HEK293 (cell line): Measurements from ENCODE around the gene FAM81A.
"Not testable (repeated sequence)": the region's sequence is repeated elsewhere in the genome, so short reads cannot be mapped to it uniquely, and the experiment has no call there.

Experiments used
- CTCF ChIA-PET: fragments of 350-600 bp; formaldehyde crosslinking; extraction: SDS; loops from one replicate; lab custom pipeline; 2021; ENCODE audit warnings: antibody characterized with exemption; lab: Yijun Ruan, JAX
- POLR2A ChIA-PET: fragments of 300-600 bp; formaldehyde crosslinking; extraction: SDS; loops from one replicate; lab custom pipeline; 2020; ENCODE audit warnings: antibody characterized with exemption, inconsistent platforms; lab: Yijun Ruan, JAX
- H3K27ac ChIP-seq: fragments of 200-500 bp; sonication (Bioruptor generic); 2 replicates; pipeline ENCODE4 v1.5.1; 2014; ENCODE audit warnings: low read depth, low read length, control low read depth, inconsistent platforms; ENCODE audit errors: extremely low read depth
- H3K36me3 ChIP-seq, 2 experiments: fragments of 200-500 bp in 1 of 2; sonication (Bioruptor generic) in 1 of 2; 1 replicate in 1 of 2; 2 replicates in 1 of 2; pipeline ENCODE4 v1.5.1; 2014 to 2017; ENCODE audit warnings: inconsistent platforms in 2 of 2, low read length in 2 of 2; ENCODE audit not compliant: control insufficient read depth in 2 of 2, insufficient read depth in 1 of 2
- H3K4me1 ChIP-seq: fragments of 200-500 bp; sonication (Bioruptor generic); 2 replicates; pipeline ENCODE4 v1.5.1; 2014; ENCODE audit warnings: mild to moderate bottlenecking, low read length, inconsistent platforms; ENCODE audit not compliant: control insufficient read depth, insufficient read depth
- H3K4me3 ChIP-seq: 2 replicates; pipeline ENCODE4 v1.5.1; 2011; ENCODE audit warnings: low read depth, mild to moderate bottlenecking, control low read depth, low read length, moderate library complexity
- H3K9me3 ChIP-seq: fragments of 200-500 bp; sonication (Bioruptor generic); 2 replicates; pipeline ENCODE4 v1.5.1; 2014; ENCODE audit warnings: low read depth, low read length, inconsistent platforms; ENCODE audit not compliant: control insufficient read depth, insufficient read depth
- IKZF3 ChIP-seq: fragments of 450-650 bp; IDR thresholded peaks from 2 replicates; pipeline ENCODE4 v1.5.0; 2018; ENCODE audit warnings: missing biosample characterization, mild to moderate bottlenecking, missing genetic modification characterization, moderate library complexity
- MYNN ChIP-seq: fragments of 450-650 bp; formaldehyde crosslinking; IDR thresholded peaks from 2 replicates; pipeline ENCODE4 v1.5.1; 2016; ENCODE audit warnings: missing biosample characterization, missing genetic modification characterization, borderline replicate concordance
- ZBTB48 ChIP-seq: fragments of 450-650 bp; formaldehyde crosslinking; IDR thresholded peaks from 2 replicates; pipeline ENCODE4 v1.5.1; 2016; ENCODE audit warnings: missing biosample characterization, missing genetic modification characterization
- ZBTB7A ChIP-seq: fragments of 450-650 bp; formaldehyde crosslinking; IDR thresholded peaks from 2 replicates; pipeline ENCODE4 v1.5.1; 2016; ENCODE audit warnings: low read depth, missing biosample characterization, missing genetic modification characterization
- ZFP3 ChIP-seq: fragments of 450-650 bp; formaldehyde crosslinking; IDR thresholded peaks from 2 replicates; pipeline ENCODE4 v1.5.1; 2016; ENCODE audit warnings: low read depth, missing biosample characterization, missing genetic modification characterization
- ZFP41 ChIP-seq: fragments of 450-650 bp; formaldehyde crosslinking; IDR thresholded peaks from 2 replicates; pipeline ENCODE4 v1.5.1; 2016; ENCODE audit warnings: missing biosample characterization, missing genetic modification characterization, borderline replicate concordance
- ZNF112 ChIP-seq: fragments of 450-650 bp; formaldehyde crosslinking; IDR thresholded peaks from 2 replicates; pipeline ENCODE4 v1.5.0; 2017; ENCODE audit warnings: missing biosample characterization, missing genetic modification characterization
- ZNF19 ChIP-seq: fragments of 450-650 bp; formaldehyde crosslinking; IDR thresholded peaks from 2 replicates; pipeline ENCODE4; 2016; ENCODE audit warnings: missing biosample characterization, missing genetic modification characterization, low read depth
- ZNF324 ChIP-seq: fragments of 450-650 bp; formaldehyde crosslinking; IDR thresholded peaks from 2 replicates; pipeline ENCODE4 v1.5.1; 2016; ENCODE audit warnings: missing biosample characterization, missing genetic modification characterization
- ZNF394 ChIP-seq: fragments of 450-650 bp; formaldehyde crosslinking; IDR thresholded peaks from 2 replicates; pipeline ENCODE4 v1.5.1; 2016; ENCODE audit warnings: missing biosample characterization, missing genetic modification characterization, mild to moderate bottlenecking, moderate library complexity, borderline replicate concordance
- ZNF529 ChIP-seq: fragments of 450-650 bp; formaldehyde crosslinking; IDR thresholded peaks from 2 replicates; pipeline ENCODE4 v1.5.1; 2017; ENCODE audit warnings: missing genetic modification characterization, missing biosample characterization; ENCODE audit not compliant: insufficient replicate concordance
- ZNF530 ChIP-seq: fragments of 450-650 bp; formaldehyde crosslinking; IDR thresholded peaks from 2 replicates; pipeline ENCODE4 v1.5.1; 2016; ENCODE audit warnings: low read depth, missing biosample characterization, missing genetic modification characterization
- ZNF548 ChIP-seq: fragments of 450-650 bp; formaldehyde crosslinking; IDR thresholded peaks from 2 replicates; pipeline ENCODE4 v1.5.1; 2016; ENCODE audit warnings: missing biosample characterization, missing genetic modification characterization
- ZNF549 ChIP-seq: fragments of 450-650 bp; IDR thresholded peaks from 2 replicates; pipeline ENCODE4 v1.5.1; 2018; ENCODE audit warnings: missing biosample characterization, missing genetic modification characterization, mild to moderate bottlenecking, inconsistent platforms, moderate library complexity
- ZNF837 ChIP-seq: fragments of 450-650 bp; formaldehyde crosslinking; IDR thresholded peaks from 2 replicates; pipeline ENCODE4 v1.5.1; 2016; ENCODE audit warnings: missing biosample characterization, missing genetic modification characterization
- ZSCAN16 ChIP-seq: fragments of 450-650 bp; formaldehyde crosslinking; IDR thresholded peaks from 2 replicates; pipeline ENCODE4 v1.5.1; 2016; ENCODE audit warnings: missing biosample characterization, missing genetic modification characterization
- ZXDB ChIP-seq: fragments of 450-650 bp; formaldehyde crosslinking; IDR thresholded peaks from 2 replicates; pipeline ENCODE4 v1.5.1; 2016; ENCODE audit warnings: missing biosample characterization, missing genetic modification characterization
- TF ChIP-seq, protein P1 (sequence below): fragments of 450-650 bp; formaldehyde crosslinking; IDR thresholded peaks from 2 replicates; pipeline ENCODE4 v1.5.1; 2016; ENCODE audit warnings: missing biosample characterization, missing genetic modification characterization
- TF ChIP-seq, protein P2 (sequence below): fragments of 450-650 bp; formaldehyde crosslinking; IDR thresholded peaks from 2 replicates; pipeline ENCODE4 v1.5.1; 2016; ENCODE audit warnings: missing biosample characterization, missing genetic modification characterization, low read depth
- TF ChIP-seq, protein P3 (sequence below): fragments of 450-650 bp; formaldehyde crosslinking; IDR thresholded peaks from 2 replicates; pipeline ENCODE4 v1.5.1; 2016; ENCODE audit warnings: missing biosample characterization, missing genetic modification characterization, borderline replicate concordance

FAM81A gene

DNA sequence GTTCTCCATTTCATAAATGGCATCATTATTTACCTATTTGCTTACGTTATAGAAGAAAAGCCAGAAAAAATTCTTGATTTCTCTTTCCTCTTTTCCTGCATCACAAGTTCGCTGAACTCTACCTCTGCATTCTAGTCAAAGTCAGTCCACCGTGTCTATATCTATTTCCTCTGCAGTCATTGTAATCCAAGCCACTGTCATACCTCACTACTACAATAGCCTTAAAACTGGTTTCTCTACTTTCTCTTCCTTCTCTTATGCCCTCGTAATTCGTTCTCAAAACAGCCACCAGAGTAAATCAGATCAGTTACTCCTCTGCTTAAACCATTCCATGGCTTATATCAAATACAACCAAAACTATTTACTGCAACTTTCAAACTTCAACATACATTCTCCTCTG is 13.4 kb upstream of the FAM81A start:
- Histone ChIP-seq H3K9me3 (no peaks in the 10 kb centered on the region), H3K27ac (no peak overlapping the region), H3K36me3 (no peaks in the 10 kb centered on the region), H3K4me1 (no peaks in the 10 kb centered on the region), H3K4me3 (no peak overlapping the region)
- ChIA-PET CTCF (no interaction called here), POLR2A (no interaction called here)
- no peak for TF ChIP-seq ZNF19
- TF ChIP-seq ZNF530 (tag by site-specific recombination): no peak
- TF ChIP-seq IKZF3 (tag by site-specific recombination): no peak
- TF ChIP-seq ZXDB: no peak
- TF ChIP-seq, protein P1, sequence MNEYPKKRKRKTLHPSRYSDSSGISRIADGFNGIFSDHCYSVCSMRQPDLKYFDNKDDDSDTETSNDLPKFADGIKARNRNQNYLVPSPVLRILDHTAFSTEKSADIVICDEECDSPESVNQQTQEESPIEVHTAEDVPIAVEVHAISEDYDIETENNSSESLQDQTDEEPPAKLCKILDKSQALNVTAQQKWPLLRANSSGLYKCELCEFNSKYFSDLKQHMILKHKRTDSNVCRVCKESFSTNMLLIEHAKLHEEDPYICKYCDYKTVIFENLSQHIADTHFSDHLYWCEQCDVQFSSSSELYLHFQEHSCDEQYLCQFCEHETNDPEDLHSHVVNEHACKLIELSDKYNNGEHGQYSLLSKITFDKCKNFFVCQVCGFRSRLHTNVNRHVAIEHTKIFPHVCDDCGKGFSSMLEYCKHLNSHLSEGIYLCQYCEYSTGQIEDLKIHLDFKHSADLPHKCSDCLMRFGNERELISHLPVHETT (tag by site-specific recombination): no peak
- TF ChIP-seq ZNF548 (tag by site-specific recombination): no peak
- TF ChIP-seq, protein P2, sequence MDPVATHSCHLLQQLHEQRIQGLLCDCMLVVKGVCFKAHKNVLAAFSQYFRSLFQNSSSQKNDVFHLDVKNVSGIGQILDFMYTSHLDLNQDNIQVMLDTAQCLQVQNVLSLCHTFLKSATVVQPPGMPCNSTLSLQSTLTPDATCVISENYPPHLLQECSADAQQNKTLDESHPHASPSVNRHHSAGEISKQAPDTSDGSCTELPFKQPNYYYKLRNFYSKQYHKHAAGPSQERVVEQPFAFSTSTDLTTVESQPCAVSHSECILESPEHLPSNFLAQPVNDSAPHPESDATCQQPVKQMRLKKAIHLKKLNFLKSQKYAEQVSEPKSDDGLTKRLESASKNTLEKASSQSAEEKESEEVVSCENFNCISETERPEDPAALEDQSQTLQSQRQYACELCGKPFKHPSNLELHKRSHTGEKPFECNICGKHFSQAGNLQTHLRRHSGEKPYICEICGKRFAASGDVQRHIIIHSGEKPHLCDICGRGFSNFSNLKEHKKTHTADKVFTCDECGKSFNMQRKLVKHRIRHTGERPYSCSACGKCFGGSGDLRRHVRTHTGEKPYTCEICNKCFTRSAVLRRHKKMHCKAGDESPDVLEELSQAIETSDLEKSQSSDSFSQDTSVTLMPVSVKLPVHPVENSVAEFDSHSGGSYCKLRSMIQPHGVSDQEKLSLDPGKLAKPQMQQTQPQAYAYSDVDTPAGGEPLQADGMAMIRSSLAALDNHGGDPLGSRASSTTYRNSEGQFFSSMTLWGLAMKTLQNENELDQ (tag by site-specific recombination): no peak
- TF ChIP-seq ZNF529 (tag by site-specific recombination): no peak
- TF ChIP-seq MYNN (tag by site-specific recombination): no peak
- TF ChIP-seq, protein P3, sequence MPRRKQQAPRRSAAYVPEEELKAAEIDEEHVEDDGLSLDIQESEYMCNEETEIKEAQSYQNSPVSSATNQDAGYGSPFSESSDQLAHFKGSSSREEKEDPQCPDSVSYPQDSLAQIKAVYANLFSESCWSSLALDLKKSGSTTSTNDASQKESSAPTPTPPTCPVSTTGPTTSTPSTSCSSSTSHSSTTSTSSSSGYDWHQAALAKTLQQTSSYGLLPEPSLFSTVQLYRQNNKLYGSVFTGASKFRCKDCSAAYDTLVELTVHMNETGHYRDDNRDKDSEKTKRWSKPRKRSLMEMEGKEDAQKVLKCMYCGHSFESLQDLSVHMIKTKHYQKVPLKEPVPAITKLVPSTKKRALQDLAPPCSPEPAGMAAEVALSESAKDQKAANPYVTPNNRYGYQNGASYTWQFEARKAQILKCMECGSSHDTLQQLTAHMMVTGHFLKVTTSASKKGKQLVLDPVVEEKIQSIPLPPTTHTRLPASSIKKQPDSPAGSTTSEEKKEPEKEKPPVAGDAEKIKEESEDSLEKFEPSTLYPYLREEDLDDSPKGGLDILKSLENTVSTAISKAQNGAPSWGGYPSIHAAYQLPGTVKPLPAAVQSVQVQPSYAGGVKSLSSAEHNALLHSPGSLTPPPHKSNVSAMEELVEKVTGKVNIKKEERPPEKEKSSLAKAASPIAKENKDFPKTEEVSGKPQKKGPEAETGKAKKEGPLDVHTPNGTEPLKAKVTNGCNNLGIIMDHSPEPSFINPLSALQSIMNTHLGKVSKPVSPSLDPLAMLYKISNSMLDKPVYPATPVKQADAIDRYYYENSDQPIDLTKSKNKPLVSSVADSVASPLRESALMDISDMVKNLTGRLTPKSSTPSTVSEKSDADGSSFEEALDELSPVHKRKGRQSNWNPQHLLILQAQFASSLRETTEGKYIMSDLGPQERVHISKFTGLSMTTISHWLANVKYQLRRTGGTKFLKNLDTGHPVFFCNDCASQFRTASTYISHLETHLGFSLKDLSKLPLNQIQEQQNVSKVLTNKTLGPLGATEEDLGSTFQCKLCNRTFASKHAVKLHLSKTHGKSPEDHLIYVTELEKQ (tag by site-specific recombination): no peak
- no peak for TF ChIP-seq ZFP41 (tag by site-specific recombination)
- no peak for TF ChIP-seq ZFP3 (tag by site-specific recombination)
- no peak for TF ChIP-seq ZNF549 (tag by site-specific recombination)
- no peak for TF ChIP-seq ZNF394 (tag by site-specific recombination)
- no peak for TF ChIP-seq ZBTB48
- no peak for TF ChIP-seq ZNF837
- no peak for TF ChIP-seq ZSCAN16 (tag by site-specific recombination)
- no peak for TF ChIP-seq ZNF324 (tag by site-specific recombination)
- TF ChIP-seq ZNF112 (tag by site-specific recombination): no peak
- no peak for TF ChIP-seq ZBTB7A (tag by site-specific recombination)
- TF ChIP-seq, all 188 proteins: peak for 0

DNA sequence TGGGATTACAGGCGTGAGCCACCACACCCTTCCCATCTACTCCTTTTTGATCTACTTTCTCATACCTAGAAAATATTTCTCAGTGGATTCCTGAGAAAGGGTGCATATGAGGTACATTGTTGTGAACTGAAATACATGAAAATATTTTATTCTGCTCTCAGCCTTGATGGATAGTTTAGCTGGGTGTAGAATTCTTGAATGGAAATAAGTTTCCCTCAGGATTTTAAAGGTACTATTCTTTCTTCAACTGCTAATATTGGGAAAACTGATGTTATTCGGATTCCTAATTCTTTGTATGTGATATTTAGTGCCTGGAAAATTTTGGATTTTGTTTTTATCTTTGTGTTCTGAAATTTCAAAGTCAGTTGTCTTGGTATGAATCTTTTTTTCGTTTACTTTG is 9.1 kb upstream of the FAM81A start:
- H3K4me3 ChIP-seq, H3K9me3 ChIP-seq, CTCF ChIA-PET, H3K4me1 ChIP-seq, H3K27ac ChIP-seq, H3K36me3 ChIP-seq, POLR2A ChIA-PET: not testable (repeated sequence)
